Astrocyte (in vitro differentiated cells and primary cell): ENCODE results near the gene CTIF. TPM values are rescaled to one million over a fixed set of nuclear protein-coding genes. Genes with fewer than 3 reads are reported as not detected.
A peak's percentile ranks its signal among the peaks of the same experiment; 100 is the strongest.

Experiments used
- DNase-seq: peaks from one replicate; pipeline ENCODE4 v3.0.0-alpha.2; 2010; ENCODE audit warnings: low read depth
- FAIRE-seq: peaks from 2 replicates; lab custom pipeline; 2011; peaks lifted over from hg19 to GRCh38; lab: Jason Lieb, UNC
- H2AFZ ChIP-seq: 2 replicates; pipeline ENCODE4 v1.6.0; 2012; ENCODE audit warnings: low read depth, low read length, inconsistent platforms
- H3K27ac ChIP-seq: 2 replicates; pipeline ENCODE4 v1.5.1; 2011; ENCODE audit warnings: low read depth, low read length, inconsistent platforms
- H3K27me3 ChIP-seq: 2 replicates; pipeline ENCODE4 v1.6.0; 2011; ENCODE audit warnings: low read length, inconsistent platforms; ENCODE audit not compliant: insufficient read depth
- H3K36me3 ChIP-seq: 2 replicates; pipeline ENCODE4 v1.5.1; 2011; ENCODE audit warnings: low read length, inconsistent platforms; ENCODE audit not compliant: insufficient read depth
- H3K4me1 ChIP-seq: 2 replicates; pipeline ENCODE4 v1.5.1; 2011; ENCODE audit warnings: low read length, inconsistent platforms; ENCODE audit not compliant: insufficient read depth
- H3K4me2 ChIP-seq: 2 replicates; pipeline ENCODE4 v1.6.0; 2012; ENCODE audit warnings: low read length, inconsistent platforms
- H3K4me3 ChIP-seq: 2 replicates; pipeline ENCODE4 v1.5.1; 2011; ENCODE audit warnings: low read depth, mild to moderate bottlenecking, low read length, inconsistent platforms; ENCODE audit not compliant: insufficient read depth
- H3K79me2 ChIP-seq: 2 replicates; pipeline ENCODE4 v1.6.0; 2012; ENCODE audit warnings: mild to moderate bottlenecking, low read length, inconsistent platforms; ENCODE audit not compliant: insufficient read depth
- H3K9ac ChIP-seq: 2 replicates; pipeline ENCODE4 v1.6.0; 2012; ENCODE audit warnings: mild to moderate bottlenecking, low read length, inconsistent platforms
- H3K9me3 ChIP-seq: 2 replicates; pipeline ENCODE4 v1.5.1; 2012; ENCODE audit warnings: low read depth, mild to moderate bottlenecking, low read length, inconsistent platforms; ENCODE audit not compliant: insufficient read depth
- H4K20me1 ChIP-seq: 2 replicates; pipeline ENCODE4 v1.6.0; 2012; ENCODE audit warnings: low read length, inconsistent platforms; ENCODE audit not compliant: insufficient read depth
- H3K27ac Mint-ChIP-seq: one replicate; pipeline ENCODE4 v1.8.0; 2021; ENCODE audit warnings: mild to moderate bottlenecking, mixed read lengths; ENCODE audit not compliant: unreplicated experiment
- H3K27me3 Mint-ChIP-seq: one replicate; pipeline ENCODE4 v1.8.0; 2021; ENCODE audit warnings: low read depth, mixed read lengths; ENCODE audit not compliant: unreplicated experiment
- H3K36me3 Mint-ChIP-seq: one replicate; pipeline ENCODE4 v1.8.0; 2021; ENCODE audit warnings: low read depth, mixed read lengths; ENCODE audit not compliant: unreplicated experiment
- H3K4me1 Mint-ChIP-seq: one replicate; pipeline ENCODE4 v1.8.0; 2021; ENCODE audit warnings: low read depth, mixed read lengths; ENCODE audit not compliant: unreplicated experiment
- H3K4me3 Mint-ChIP-seq: one replicate; pipeline ENCODE4 v1.8.0; 2021; ENCODE audit warnings: mild to moderate bottlenecking, moderate library complexity, mixed read lengths; ENCODE audit not compliant: unreplicated experiment
- H3K9me3 Mint-ChIP-seq: one replicate; pipeline ENCODE4 v1.8.0; 2021; ENCODE audit warnings: mild to moderate bottlenecking, mixed read lengths; ENCODE audit not compliant: unreplicated experiment
- CTCF ChIP-seq: IDR thresholded peaks from 2 replicates; pipeline ENCODE4 v1.5.1; 2011; ENCODE audit warnings: low read depth, mild to moderate bottlenecking, inconsistent platforms, low read length, moderate library complexity; ENCODE audit not compliant: insufficient read depth
- EZH2 ChIP-seq: IDR thresholded peaks from 2 replicates; pipeline ENCODE4 v1.6.1; 2012; ENCODE audit warnings: mild to moderate bottlenecking, low read length, inconsistent platforms; ENCODE audit not compliant: insufficient read depth
- total RNA-seq: library from RNA; stranded (reverse); gene quantifications from 2 replicates; pipeline ENCODE4 v1.2.1, GENCODE V29; 2021

Gene CTIF
- total RNA-seq, 1 donor from 2014 or later, result 101 TPM

GRCh38 chr18:48902856-48903601 lies 364.2 kb downstream of the CTIF start:
- Histone ChIP-seq H3K9me3 (peaks cover 19% of the 10 kb centered on the region), H3K27ac (peak overlapping the region; percentile 98), H3K79me2 (no peaks in the 10 kb centered on the region), H4K20me1 (no peaks in the 10 kb centered on the region), H3K27me3 (no peaks in the 10 kb centered on the region), H3K4me3 (no peak overlapping the region), H3K4me1 (peaks cover 29% of the 10 kb centered on the region), H3K9ac (peak overlapping the region; percentile 83), H3K4me2 (peak overlapping the region; percentile 67), H2AFZ (no peak overlapping the region), H3K36me3 (no peaks in the 10 kb centered on the region)
- Mint-ChIP-seq H3K4me3 (no peak overlapping the region), H3K4me1 (peaks cover 22% of the 10 kb centered on the region), H3K27me3 (no peaks in the 10 kb centered on the region), H3K27ac (peak overlapping the region; percentile 72), H3K36me3 (peaks cover 15% of the 10 kb centered on the region), H3K9me3 (peaks cover 26% of the 10 kb centered on the region)
- FAIRE-seq (peak; percentile 70), DNase-seq (peak; percentile 85)
- no peak for TF ChIP-seq EZH2
- TF ChIP-seq CTCF, result no peak

- H3K27me3 Mint-ChIP-seq, result no peaks in the 10 kb centered on the region
- no peak overlapping the region for H3K4me3 ChIP-seq
- H3K9me3 Mint-ChIP-seq, result peaks cover 24% of the 10 kb centered on the region
- H3K9me3 ChIP-seq, result peaks cover 19% of the 10 kb centered on the region
- no peaks in the 10 kb centered on the region for H4K20me1 ChIP-seq
- H3K36me3 ChIP-seq, result no peaks in the 10 kb centered on the region
- H3K36me3 Mint-ChIP-seq, result peaks cover 15% of the 10 kb centered on the region
- H2AFZ ChIP-seq, result no peak overlapping the region
- no peak overlapping the region for H3K27ac Mint-ChIP-seq
- H3K4me3 Mint-ChIP-seq, result no peak overlapping the region
- TF ChIP-seq CTCF (no peak), EZH2 (no peak)
- no peaks in the 10 kb centered on the region for H3K79me2 ChIP-seq
- H3K27ac ChIP-seq, result no peak overlapping the region
- H3K4me1 Mint-ChIP-seq, result peaks cover 22% of the 10 kb centered on the region
- FAIRE-seq (peak; percentile 71), DNase-seq (no peak)
- no peaks in the 10 kb centered on the region for H3K27me3 ChIP-seq
- no peak overlapping the region for H3K9ac ChIP-seq
- peaks cover 29% of the 10 kb centered on the region for H3K4me1 ChIP-seq
- H3K4me2 ChIP-seq, result no peak overlapping the region
These were observed 365.3 kb downstream of the CTIF start for GRCh38 chr18:48904091-48904490.

GRCh38 chr18:48904847-48905394 lies 366.1 kb downstream of the CTIF start:
- H3K9me3 ChIP-seq, result peaks cover 15% of the 10 kb centered on the region
- no peak overlapping the region for H3K27ac Mint-ChIP-seq
- no peaks in the 10 kb centered on the region for H3K79me2 ChIP-seq
- peaks cover 29% of the 10 kb centered on the region for H3K4me1 ChIP-seq
- H3K4me3 ChIP-seq, result no peak overlapping the region
- FAIRE-seq (no peak), DNase-seq (no peak)
- no peaks in the 10 kb centered on the region for H4K20me1 ChIP-seq
- no peak overlapping the region for H2AFZ ChIP-seq
- peaks cover 20% of the 10 kb centered on the region for H3K9me3 Mint-ChIP-seq
- H3K36me3 Mint-ChIP-seq, result peaks cover 15% of the 10 kb centered on the region
- no peaks in the 10 kb centered on the region for H3K36me3 ChIP-seq
- TF ChIP-seq EZH2 (no peak), CTCF (no peak)
- H3K27ac ChIP-seq, result no peak overlapping the region
- no peak overlapping the region for H3K4me3 Mint-ChIP-seq
- no peak overlapping the region for H3K4me2 ChIP-seq
- H3K27me3 Mint-ChIP-seq, result no peaks in the 10 kb centered on the region
- no peak overlapping the region for H3K9ac ChIP-seq
- H3K27me3 ChIP-seq, result no peaks in the 10 kb centered on the region
- peaks cover 22% of the 10 kb centered on the region for H3K4me1 Mint-ChIP-seq
